22Rv1 (cell line): ENCODE data around the gene OGDHL.

Source experiments
- H3K27ac ChIP-seq: fragments of 450-650 bp; 2 replicates; pipeline ENCODE4 v1.5.1; 2017
- CTCF ChIP-seq: fragments of 450-650 bp; IDR thresholded peaks from 2 replicates; pipeline ENCODE4 v1.5.1; 2017; ENCODE audit warnings: mild to moderate bottlenecking
- ZFX ChIP-seq: fragments of 450-650 bp; IDR thresholded peaks from 2 replicates; pipeline ENCODE4 v1.6.1; 2017; ENCODE audit warnings: antibody characterized with exemption, borderline replicate concordance

The OGDHL gene

GRCh38 chr10:49761789-49762565 is at the start of gene OGDHL:
TSS of gene OGDHL (minus strand) at chr10:49762323. CDS start at chr10:49758592, 3,731 bp downstream.
- TF ChIP-seq CTCF (no peak), ZFX (no peak)
- no peak within 1 kb of the TSS for H3K27ac ChIP-seq

GRCh38 chr10:49803988-49804387 is 41.9 kb upstream of the OGDHL start:
- no peak overlapping the region for H3K27ac ChIP-seq
- TF ChIP-seq ZFX = no peak
- no peak for TF ChIP-seq CTCF

GRCh38 chr10:49798275-49798674 is 36.2 kb upstream of the OGDHL start:
- no peak overlapping the region for H3K27ac ChIP-seq
- TF ChIP-seq ZFX = no peak
- TF ChIP-seq CTCF = no peak

- no peak for TF ChIP-seq CTCF
- TF ChIP-seq ZFX = no peak
- no peak overlapping the region for H3K27ac ChIP-seq
Measured at GRCh38 chr10:49791100-49791499, 29.0 kb upstream of the OGDHL start.

GRCh38 chr10:49784681-49785080 is 22.6 kb upstream of the OGDHL start:
- no peak for TF ChIP-seq CTCF
- no peak for TF ChIP-seq ZFX
- no peak overlapping the region for H3K27ac ChIP-seq

- no peak overlapping the region for H3K27ac ChIP-seq
- peak; percentile 16 for TF ChIP-seq CTCF
- TF ChIP-seq ZFX = no peak
Measured at GRCh38 chr10:49783645-49784044, 21.5 kb upstream of the OGDHL start.

GRCh38 chr10:49781247-49781646 is 19.1 kb upstream of the OGDHL start:
- no peak overlapping the region for H3K27ac ChIP-seq
- TF ChIP-seq ZFX (no peak), CTCF (no peak)
